BE2C (cell line): Measurements from ENCODE around the gene KCND3.

Source experiments
- DNase-seq: peaks from one replicate; pipeline ENCODE4 v3.0.0-alpha.2; 2020
- H3K27me3 ChIP-seq: fragments of 250-450 bp; sonication (Bioruptor Pico); 2 replicates; pipeline ENCODE4 v1.5.1; 2020; ENCODE audit warnings: mild to moderate bottlenecking
- H3K36me3 ChIP-seq: fragments of 250-450 bp; sonication (Bioruptor Pico); 2 replicates; pipeline ENCODE4 v1.5.1; 2020; ENCODE audit warnings: mild to moderate bottlenecking
- H3K4me1 ChIP-seq: fragments of 250-450 bp; sonication (Bioruptor Pico); 2 replicates; pipeline ENCODE4 v1.5.1; 2020
- H3K4me3 ChIP-seq: 2 replicates; pipeline ENCODE4 v1.5.1; 2011; ENCODE audit warnings: low read depth, low read length
- H3K9me3 ChIP-seq: fragments of 250-450 bp; sonication (Bioruptor Pico); 2 replicates; pipeline ENCODE4 v1.5.1; 2020
- TF ChIP-seq, protein P1 (sequence below): IDR thresholded peaks from 2 replicates; pipeline ENCODE4 v1.5.1; 2012; ENCODE audit warnings: mild to moderate bottlenecking, low read depth, low read length

Gene KCND3

DNA sequence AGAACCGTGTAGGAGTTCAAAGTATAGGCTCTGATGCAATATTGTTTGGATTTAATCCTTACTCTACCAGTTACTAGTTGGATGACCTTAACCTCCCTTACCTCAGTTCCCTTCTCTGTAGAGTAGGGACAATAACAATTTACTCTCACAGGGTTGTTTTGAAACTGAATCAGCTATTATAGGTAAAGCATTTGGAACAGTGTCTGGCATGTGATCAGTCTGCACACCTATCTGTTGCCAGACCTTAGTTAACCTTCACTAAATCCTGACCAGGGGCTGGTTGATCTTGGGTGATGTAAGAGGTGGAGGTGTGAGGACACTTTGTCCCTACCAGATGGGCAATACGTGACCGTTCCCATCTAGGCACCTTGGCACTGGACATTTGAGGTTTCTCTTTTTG lies 126.9 kb downstream of the KCND3 start:
- DNase-seq = no peak
- no peaks in the 10 kb centered on the region for H3K27me3 ChIP-seq

DNA sequence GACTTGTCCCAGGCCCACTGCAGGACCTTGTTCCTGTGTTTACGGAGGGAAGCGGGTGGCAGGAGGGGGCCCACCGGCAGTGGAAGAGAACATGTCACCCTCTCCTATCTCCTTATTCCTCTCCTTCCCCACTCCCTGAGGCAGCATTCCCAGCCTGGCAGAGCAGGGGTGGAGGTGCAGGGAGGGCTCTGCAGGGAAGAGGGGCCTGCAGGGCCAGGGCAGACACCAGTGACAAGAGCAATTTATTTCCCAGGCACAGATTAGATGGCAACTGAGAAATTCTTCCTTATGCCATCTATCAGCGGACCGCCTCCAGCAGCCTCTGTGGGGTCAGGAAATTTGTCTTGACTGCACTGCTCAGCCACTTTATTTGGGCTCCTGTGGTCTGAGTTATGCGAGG lies 127.9 kb downstream of the KCND3 start:
- DNase-seq = peak; percentile 23
- Histone ChIP-seq H3K4me3 (no peak overlapping the region), H3K4me1 (no peaks in the 10 kb centered on the region), H3K9me3 (no peaks in the 10 kb centered on the region), H3K27me3 (no peaks in the 10 kb centered on the region), H3K36me3 (no peaks in the 10 kb centered on the region)
- TF ChIP-seq, protein P1, sequence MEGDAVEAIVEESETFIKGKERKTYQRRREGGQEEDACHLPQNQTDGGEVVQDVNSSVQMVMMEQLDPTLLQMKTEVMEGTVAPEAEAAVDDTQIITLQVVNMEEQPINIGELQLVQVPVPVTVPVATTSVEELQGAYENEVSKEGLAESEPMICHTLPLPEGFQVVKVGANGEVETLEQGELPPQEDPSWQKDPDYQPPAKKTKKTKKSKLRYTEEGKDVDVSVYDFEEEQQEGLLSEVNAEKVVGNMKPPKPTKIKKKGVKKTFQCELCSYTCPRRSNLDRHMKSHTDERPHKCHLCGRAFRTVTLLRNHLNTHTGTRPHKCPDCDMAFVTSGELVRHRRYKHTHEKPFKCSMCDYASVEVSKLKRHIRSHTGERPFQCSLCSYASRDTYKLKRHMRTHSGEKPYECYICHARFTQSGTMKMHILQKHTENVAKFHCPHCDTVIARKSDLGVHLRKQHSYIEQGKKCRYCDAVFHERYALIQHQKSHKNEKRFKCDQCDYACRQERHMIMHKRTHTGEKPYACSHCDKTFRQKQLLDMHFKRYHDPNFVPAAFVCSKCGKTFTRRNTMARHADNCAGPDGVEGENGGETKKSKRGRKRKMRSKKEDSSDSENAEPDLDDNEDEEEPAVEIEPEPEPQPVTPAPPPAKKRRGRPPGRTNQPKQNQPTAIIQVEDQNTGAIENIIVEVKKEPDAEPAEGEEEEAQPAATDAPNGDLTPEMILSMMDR = no peak

More for the DNA sequence above, 126.9 kb downstream of the KCND3 start:
- H3K4me3 ChIP-seq = no peak overlapping the region
- TF ChIP-seq, protein P1 = no peak
- no peaks in the 10 kb centered on the region for H3K4me1 ChIP-seq
- H3K36me3 ChIP-seq = no peaks in the 10 kb centered on the region
- no peaks in the 10 kb centered on the region for H3K9me3 ChIP-seq

DNA sequence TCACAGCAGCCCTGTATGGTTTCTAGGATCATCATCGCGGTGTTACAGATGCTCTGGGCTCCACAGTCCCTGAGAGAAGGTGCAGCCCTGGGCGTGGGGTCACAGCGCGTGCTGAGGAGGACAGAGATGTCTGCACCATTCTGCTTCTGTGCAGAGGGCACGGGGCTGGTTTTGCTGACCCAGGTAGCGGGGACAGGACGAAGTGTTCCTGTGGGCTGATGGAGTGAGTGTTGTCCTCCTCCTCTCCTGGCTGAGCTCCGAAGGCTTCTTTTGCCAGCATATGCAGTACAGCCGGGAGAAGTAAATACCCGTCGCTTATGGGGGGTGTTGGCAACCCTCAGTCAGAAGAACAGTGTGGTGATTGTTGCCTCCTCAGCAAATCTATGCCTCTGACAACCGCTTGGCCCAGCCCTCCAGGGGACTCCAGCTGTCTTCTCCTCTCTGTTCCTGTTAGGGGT lies 132.2 kb downstream of the KCND3 start:
- DNase-seq = no peak

DNA sequence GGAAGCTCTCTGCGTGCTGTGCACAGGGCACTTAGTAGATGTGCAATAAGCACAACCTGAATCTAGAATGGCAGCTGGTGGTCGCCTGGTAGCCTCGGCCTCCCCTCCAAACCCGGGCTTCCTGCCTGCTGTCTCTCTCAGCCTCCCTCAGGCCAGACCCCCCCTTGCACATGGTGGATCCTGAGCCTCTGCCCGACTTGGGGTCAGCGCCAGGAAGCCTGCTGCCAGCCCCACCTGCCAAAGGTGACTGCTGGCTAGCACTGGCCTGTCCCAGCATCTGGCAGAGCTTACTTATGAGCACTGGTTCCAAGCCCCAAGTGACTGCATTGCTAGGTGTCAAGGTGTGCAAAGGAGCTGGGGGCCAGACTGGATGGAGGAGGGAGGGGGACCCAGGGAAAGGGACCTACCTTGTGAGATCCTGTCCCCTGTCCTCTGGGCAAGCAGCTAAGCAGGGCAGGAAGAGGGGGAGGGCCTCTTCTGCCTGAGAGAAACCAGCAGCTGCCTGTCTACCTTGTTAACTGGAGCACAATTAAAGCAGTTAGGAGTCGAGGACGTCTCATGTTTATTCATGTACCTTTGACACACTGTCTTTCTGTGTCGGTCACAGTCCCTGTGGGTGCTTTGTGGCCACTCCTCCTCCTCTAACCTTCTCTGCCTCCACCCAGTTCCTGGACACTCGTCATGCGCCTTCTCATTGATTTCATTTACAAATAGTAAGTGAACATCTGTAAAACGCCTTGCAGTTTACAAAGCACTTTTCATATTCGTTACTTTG lies 132.9 kb downstream of the KCND3 start:
- Histone ChIP-seq H3K4me3 (no peak overlapping the region), H3K36me3 (no peaks in the 10 kb centered on the region), H3K27me3 (no peaks in the 10 kb centered on the region), H3K9me3 (no peaks in the 10 kb centered on the region; the same call in 1 of the 2 replicates), H3K4me1 (no peaks in the 10 kb centered on the region)
- TF ChIP-seq, protein P1 = no peak
- DNase-seq = no peak

More for the DNA sequence above, 132.2 kb downstream of the KCND3 start:
- TF ChIP-seq, protein P1 = no peak
- H3K27me3 ChIP-seq = no peaks in the 10 kb centered on the region
- H3K9me3 ChIP-seq = no peaks in the 10 kb centered on the region; the same call in 1 of the 2 replicates
- H3K4me1 ChIP-seq = no peaks in the 10 kb centered on the region
- no peaks in the 10 kb centered on the region for H3K36me3 ChIP-seq
- no peak overlapping the region for H3K4me3 ChIP-seq

DNA sequence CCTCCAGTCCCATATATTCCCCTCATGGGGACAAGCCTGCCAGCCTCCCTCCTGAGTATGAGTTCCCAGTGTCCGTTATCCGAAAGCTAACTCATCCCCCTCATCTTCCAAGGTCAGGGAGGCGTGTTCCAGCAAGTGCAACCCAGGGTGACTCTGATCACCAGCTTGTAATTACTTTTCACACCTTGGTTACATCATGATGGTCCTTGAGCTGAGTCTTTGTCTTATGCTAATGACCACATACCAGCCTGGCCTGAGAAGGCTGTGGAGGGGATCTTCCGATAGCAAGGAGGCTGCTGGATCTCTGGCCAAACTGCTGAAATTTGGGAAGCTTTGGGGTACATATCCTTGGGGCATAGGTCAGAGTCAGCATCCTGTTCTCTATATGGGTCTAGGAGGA lies 134.2 kb downstream of the KCND3 start:
- no peak for DNase-seq
- Histone ChIP-seq H3K36me3 (no peaks in the 10 kb centered on the region), H3K4me3 (no peak overlapping the region), H3K9me3 (no peaks in the 10 kb centered on the region; the same call in 1 of the 2 replicates), H3K27me3 (no peaks in the 10 kb centered on the region), H3K4me1 (no peaks in the 10 kb centered on the region)
- TF ChIP-seq, protein P1 = no peak

DNA sequence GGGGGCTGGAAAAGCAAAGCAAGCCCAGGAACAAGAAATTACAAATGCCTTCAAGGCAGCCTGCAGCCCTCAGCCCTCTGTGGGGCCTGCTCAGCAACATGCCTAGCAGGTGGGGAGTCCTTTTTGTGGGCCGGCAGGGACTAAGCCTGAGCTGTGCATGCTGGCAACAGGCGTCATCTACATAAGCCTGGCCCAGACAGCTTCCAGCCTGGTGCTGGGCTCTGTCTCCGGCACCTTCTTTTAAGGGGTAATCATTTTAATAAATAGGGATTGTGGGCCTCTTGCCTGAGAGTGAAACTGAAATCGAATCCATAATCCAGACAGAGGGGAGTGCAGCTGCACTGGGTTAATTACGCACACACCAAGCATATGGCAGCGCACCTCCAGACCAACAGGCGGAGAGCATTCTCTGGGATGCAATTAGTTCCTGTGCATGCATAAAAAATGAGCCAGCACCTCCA lies 137.2 kb downstream of the KCND3 start:
- H3K4me3 ChIP-seq = no peak overlapping the region
- no peak for DNase-seq

More for the DNA sequence above, 137.2 kb downstream of the KCND3 start:
- Histone ChIP-seq H3K4me1 (no peaks in the 10 kb centered on the region), H3K36me3 (no peaks in the 10 kb centered on the region), H3K9me3 (no peaks in the 10 kb centered on the region; the same call in 1 of the 2 replicates), H3K27me3 (no peaks in the 10 kb centered on the region)
- TF ChIP-seq, protein P1 = no peak
